Neural progenitor cell (in vitro differentiated cells): ENCODE results near the gene BRIX1. TPM values are rescaled to one million over a fixed set of nuclear protein-coding genes. Genes with fewer than 3 reads are reported as not detected.

Experiments used
- DNase-seq: peaks from one replicate; pipeline ENCODE4 v3.0.0-alpha.2; 2016; ENCODE audit warnings: low spot score
- H2AFZ ChIP-seq: fragments of 200-600 bp; sonication (generic); replicated peaks from 2 replicates; pipeline ENCODE4 v1.6.1; 2016; ENCODE audit warnings: antibody characterized with exemption
- H3F3A ChIP-seq: fragments of 200-600 bp; sonication (generic); 2 replicates; pipeline ENCODE4 v1.6.1; 2016; ENCODE audit warnings: antibody characterized with exemption, low read depth
- H3K27ac ChIP-seq: fragments of 200-600 bp; sonication (generic); 2 replicates; pipeline ENCODE4 v1.5.1; 2016; ENCODE audit warnings: mild to moderate bottlenecking
- H3K27me3 ChIP-seq: fragments of 200-600 bp; sonication (generic); 2 replicates; pipeline ENCODE4 v1.6.1; 2016; ENCODE audit warnings: mild to moderate bottlenecking, moderate library complexity
- H3K36me3 ChIP-seq: fragments of 200-600 bp; sonication (generic); 2 replicates; pipeline ENCODE4 v1.5.1; 2016
- H3K4me1 ChIP-seq: fragments of 200-600 bp; sonication (generic); 2 replicates; pipeline ENCODE4 v1.6.1; 2016; ENCODE audit warnings: mixed run types
- H3K4me2 ChIP-seq: fragments of 200-600 bp; sonication (generic); 2 replicates; pipeline ENCODE4 v1.6.1; 2016
- H3K4me3 ChIP-seq: fragments of 200-600 bp; sonication (generic); 2 replicates; pipeline ENCODE4 v1.5.1; 2016
- H3K79me2 ChIP-seq: fragments of 200-600 bp; sonication (generic); 2 replicates; pipeline ENCODE4 v1.6.1; 2016; ENCODE audit warnings: low read depth
- H3K9ac ChIP-seq: fragments of 200-600 bp; sonication (generic); 2 replicates; pipeline ENCODE4 v1.6.1; 2016
- H3K9me3 ChIP-seq: fragments of 200-600 bp; sonication (generic); 2 replicates; pipeline ENCODE4 v1.5.1; 2016; ENCODE audit warnings: low read depth
- H4K20me1 ChIP-seq: fragments of 200-600 bp; sonication (generic); 2 replicates; pipeline ENCODE4 v1.6.1; 2016; ENCODE audit warnings: low read depth
- H3K27ac Mint-ChIP-seq: 3 replicates; pipeline ENCODE4 v1.8.0; 2021; ENCODE audit warnings: mixed read lengths
- H3K27me3 Mint-ChIP-seq: 2 replicates; pipeline ENCODE4 v1.8.0; 2022; ENCODE audit warnings: low read depth, mild to moderate bottlenecking, inconsistent platforms, moderate library complexity, mixed read lengths; ENCODE audit not compliant: insufficient read depth
- H3K36me3 Mint-ChIP-seq: 3 replicates; pipeline ENCODE4 v1.8.0; 2021; ENCODE audit warnings: mixed read lengths
- H3K4me1 Mint-ChIP-seq: 3 replicates; pipeline ENCODE4 v1.8.0; 2021; ENCODE audit warnings: mixed read lengths
- H3K4me3 Mint-ChIP-seq: 3 replicates; pipeline ENCODE4 v1.8.0; 2021; ENCODE audit warnings: mild to moderate bottlenecking, moderate library complexity, mixed read lengths
- H3K9me3 Mint-ChIP-seq: 3 replicates; pipeline ENCODE4 v1.8.0; 2020; ENCODE audit warnings: mixed read lengths
- CTCF ChIP-seq: fragments of 200-600 bp; sonication (generic); IDR thresholded peaks from 2 replicates; pipeline ENCODE4 v1.5.1; 2017; ENCODE audit warnings: antibody characterized with exemption, mild to moderate bottlenecking
- EZH2 ChIP-seq: fragments of 200-600 bp; sonication (generic); IDR thresholded peaks from 2 replicates; pipeline ENCODE4 v1.6.1; 2017; ENCODE audit warnings: antibody characterized with exemption, mild to moderate bottlenecking, moderate library complexity
- EZH2phosphoT487 ChIP-seq: fragments of 200-600 bp; sonication (generic); IDR thresholded peaks from 2 replicates; pipeline ENCODE4 v1.6.1; 2017; ENCODE audit warnings: antibody characterized with exemption
- total RNA-seq: library from RNA; depleted of rRNA; stranded (reverse); fragments of >200 nt; gene quantifications from 2 replicates; pipeline ENCODE4 v1.2.3, GENCODE V29; 2015; ENCODE audit warnings: low replicate concordance

The BRIX1 gene
- total RNA-seq, 1 donor from 2014 or later, result 61.2 TPM

- no peak for TF ChIP-seq CTCF
- TF ChIP-seq EZH2phosphoT487, result no peak
- TF ChIP-seq EZH2, result no peak
- Histone ChIP-seq H3K4me1 (no peaks in the 10 kb centered on the region), H3K9ac (no peak overlapping the region), H3K36me3 (no peaks in the 10 kb centered on the region), H3K9me3 (no peaks in the 10 kb centered on the region), H3K79me2 (no peaks in the 10 kb centered on the region), H3K4me2 (no peak overlapping the region), H3F3A (peaks cover 6% of the 10 kb centered on the region), H4K20me1 (no peaks in the 10 kb centered on the region), H3K4me3 (no peak overlapping the region), H3K27me3 (no peaks in the 10 kb centered on the region), H3K27ac (no peak overlapping the region), H2AFZ (no peak overlapping the region)
- Mint-ChIP-seq H3K4me3 (no peak overlapping the region), H3K9me3 (no peaks in the 10 kb centered on the region), H3K36me3 (peaks cover 5% of the 10 kb centered on the region), H3K4me1 (no peaks in the 10 kb centered on the region), H3K27ac (no peak overlapping the region), H3K27me3 (peaks cover 2% of the 10 kb centered on the region)
- no peak for DNase-seq
Measured at GRCh38 chr5:34899066-34899465, 16.4 kb upstream of the BRIX1 start.

DNA sequence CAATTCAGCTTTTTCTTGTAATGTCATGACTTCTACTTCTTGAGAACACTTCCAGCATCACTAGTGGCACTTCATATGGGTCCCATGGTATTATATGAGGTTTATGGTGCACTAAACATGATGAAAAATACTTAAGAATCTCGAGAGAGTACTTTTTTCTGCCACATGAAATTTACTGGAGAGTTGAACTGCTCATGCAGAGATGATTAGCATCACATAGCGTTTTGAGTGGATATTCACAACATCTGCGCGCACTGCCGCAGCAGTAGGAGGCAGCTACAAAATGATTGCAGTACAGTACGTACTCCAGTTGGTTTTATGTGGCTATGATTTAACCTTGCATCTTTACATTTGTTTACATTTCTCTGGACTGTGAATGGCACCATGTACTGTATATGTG, 14.9 kb upstream of the BRIX1 start:
- TF ChIP-seq EZH2phosphoT487 (no peak), CTCF (no peak), EZH2 (no peak)
- Mint-ChIP-seq H3K27me3 (peaks cover 2% of the 10 kb centered on the region), H3K9me3 (no peaks in the 10 kb centered on the region), H3K27ac (no peak overlapping the region), H3K4me3 (no peak overlapping the region), H3K4me1 (no peaks in the 10 kb centered on the region), H3K36me3 (peaks cover 5% of the 10 kb centered on the region)
- no peak overlapping the region for H2AFZ ChIP-seq
- H3F3A ChIP-seq, result peaks cover 6% of the 10 kb centered on the region
- no peak overlapping the region for H3K9ac ChIP-seq
- no peak overlapping the region for H3K4me3 ChIP-seq
- H3K36me3 ChIP-seq, result no peaks in the 10 kb centered on the region
- no peaks in the 10 kb centered on the region for H3K4me1 ChIP-seq
- no peaks in the 10 kb centered on the region for H3K9me3 ChIP-seq
- no peak overlapping the region for H3K4me2 ChIP-seq
- H3K27ac ChIP-seq, result no peak overlapping the region
- no peaks in the 10 kb centered on the region for H3K79me2 ChIP-seq
- no peaks in the 10 kb centered on the region for H4K20me1 ChIP-seq
- no peaks in the 10 kb centered on the region for H3K27me3 ChIP-seq
- no peak for DNase-seq

GRCh38 chr5:34903260-34903659, 12.3 kb upstream of the BRIX1 start:
- no peaks in the 10 kb centered on the region for H3K79me2 ChIP-seq
- DNase-seq, result no peak
- no peaks in the 10 kb centered on the region for H4K20me1 ChIP-seq
- no peak overlapping the region for H3K4me2 ChIP-seq
- no peak overlapping the region for H3K9ac ChIP-seq
- Mint-ChIP-seq H3K27me3 (peaks cover 2% of the 10 kb centered on the region), H3K4me1 (no peaks in the 10 kb centered on the region), H3K27ac (no peak overlapping the region), H3K36me3 (peaks cover 3% of the 10 kb centered on the region), H3K4me3 (no peak overlapping the region), H3K9me3 (no peaks in the 10 kb centered on the region)
- H2AFZ ChIP-seq, result no peak overlapping the region
- TF ChIP-seq EZH2phosphoT487 (no peak), EZH2 (no peak), CTCF (no peak)
- no peaks in the 10 kb centered on the region for H3K9me3 ChIP-seq
- H3K4me1 ChIP-seq, result no peaks in the 10 kb centered on the region
- peaks cover 6% of the 10 kb centered on the region for H3F3A ChIP-seq
- no peak overlapping the region for H3K27ac ChIP-seq
- no peaks in the 10 kb centered on the region for H3K36me3 ChIP-seq
- no peak overlapping the region for H3K4me3 ChIP-seq
- H3K27me3 ChIP-seq, result no peaks in the 10 kb centered on the region
